PC-9 (cell line): ENCODE data around the gene NAPB. TPM values are rescaled to one million over a fixed set of nuclear protein-coding genes. Genes with fewer than 3 reads are reported as not detected.

Source experiments
- BruUV-seq: library from RNA; stranded (reverse); fragments of 400-500 nt; replicated peaks from 2 replicates; lab custom pipeline; 2021; lab: Mats Ljungman, UMichigan
- CTCF ChIA-PET: fragments of 300-600 bp; sonication (Branson Sonifier 250); formaldehyde crosslinking; loops from one replicate; lab custom pipeline; 2022; ENCODE audit warnings: antibody characterized with exemption; lab: Charles Lee
- POLR2A ChIA-PET: fragments of 300-600 bp; sonication (Branson Sonifier 250); formaldehyde crosslinking; loops from one replicate; lab custom pipeline; 2022; ENCODE audit warnings: antibody characterized with exemption; ENCODE audit not compliant: unreplicated experiment; lab: Charles Lee
- DNase-seq, 2 experiments: peaks; one replicate each; pipeline versions ENCODE4 v3.0.0 to v3.0.0-alpha.2; 2015 to 2022; ENCODE audit warnings: mixed read lengths in 1 of 2
- H2AFZ ChIP-seq: fragments of 200-600 bp; sonication (generic); 2 replicates; pipeline ENCODE4 v1.8.1; 2017; ENCODE audit warnings: antibody characterized with exemption
- H3F3A ChIP-seq: fragments of 200-600 bp; sonication (generic); 2 replicates; pipeline ENCODE4 v1.8.1; 2017; ENCODE audit warnings: antibody characterized with exemption, mild to moderate bottlenecking, low read depth; ENCODE audit not compliant: insufficient read depth
- H3K27ac ChIP-seq: fragments of 200-600 bp; sonication (generic); 2 replicates; pipeline ENCODE4 v1.6.1; 2016; ENCODE audit warnings: mixed run types
- H3K27me3 ChIP-seq: fragments of 200-600 bp; sonication (generic); 2 replicates; pipeline ENCODE4 v1.6.1; 2016; ENCODE audit warnings: low read depth, mixed run types; ENCODE audit not compliant: insufficient read depth
- H3K36me3 ChIP-seq: fragments of 200-600 bp; sonication (generic); 2 replicates; pipeline ENCODE4 v1.6.1; 2016; ENCODE audit warnings: low read depth, mixed run types
- H3K4me1 ChIP-seq: fragments of 200-600 bp; sonication (generic); replicated peaks from 2 replicates; pipeline ENCODE4 v1.6.1; 2016; ENCODE audit warnings: mixed run types; ENCODE audit not compliant: insufficient read depth
- H3K4me2 ChIP-seq: fragments of 200-600 bp; sonication (generic); 2 replicates; pipeline ENCODE4 v1.6.1; 2017; ENCODE audit warnings: mixed run types
- H3K4me3 ChIP-seq: fragments of 200-600 bp; sonication (generic); 2 replicates; pipeline ENCODE4 v1.6.1; 2016; ENCODE audit warnings: mixed run types
- H3K79me2 ChIP-seq: fragments of 200-600 bp; sonication (generic); 2 replicates; pipeline ENCODE4 v1.6.1; 2017; ENCODE audit warnings: low read depth, mixed run types
- H3K9me2 ChIP-seq: fragments of 200-600 bp; sonication (generic); 2 replicates; pipeline ENCODE4 v1.8.1; 2017; ENCODE audit warnings: mild to moderate bottlenecking; ENCODE audit not compliant: insufficient read depth
- H3K9me3 ChIP-seq: fragments of 200-600 bp; sonication (generic); 2 replicates; pipeline ENCODE4 v1.8.1; 2016; ENCODE audit warnings: low read depth; ENCODE audit not compliant: insufficient read depth
- H4K20me1 ChIP-seq: fragments of 200-600 bp; sonication (generic); 2 replicates; pipeline ENCODE4 v1.8.1; 2017; ENCODE audit not compliant: insufficient read depth
- CTCF ChIP-seq: fragments of 200-600 bp; sonication (generic); conservative IDR thresholded peaks from 2 replicates; pipeline ENCODE4 v1.6.1; 2017; ENCODE audit warnings: mixed run types, antibody characterized with exemption, mild to moderate bottlenecking, moderate library complexity
- EZH2 ChIP-seq: fragments of 200-600 bp; sonication (generic); IDR thresholded peaks from 2 replicates; pipeline ENCODE4 v1.8.0; 2017; ENCODE audit warnings: antibody characterized with exemption, low read depth
- intact Hi-C: fragments of 100-400 bp; cut with micrococcal nuclease; formaldehyde crosslinking; loops from one replicate; pipeline ENCODE4 v1.10.0; 2022; ENCODE audit not compliant: unreplicated experiment
- total RNA-seq: library from RNA; stranded (reverse); gene quantifications from 2 replicates; pipeline ENCODE4 v1.2.3, GENCODE V29; 2021

NAPB gene
- total RNA-seq, 1 experiment from 2014 or later = 16.5 TPM

- BruUV-seq = no TSS peak
- POLR2A ChIA-PET = no interaction called here
- H3K9me2 ChIP-seq = no peaks in the 10 kb centered on the region
Measured at GRCh38 chr20:23406880-23407279, 14.4 kb downstream of the NAPB start.

GRCh38 chr20:23404196-23404595, 17.1 kb downstream of the NAPB start:
- Histone ChIP-seq H3F3A (no peaks in the 10 kb centered on the region), H3K4me2 (no peak overlapping the region)
- no TSS peak for BruUV-seq

More at GRCh38 chr20:23406880-23407279, 14.4 kb downstream of the NAPB start:
- Histone ChIP-seq H3K27ac (no peak overlapping the region), H3K4me1 (no peaks in the 10 kb centered on the region), H3K4me3 (no peak overlapping the region), H3F3A (no peaks in the 10 kb centered on the region), H3K27me3 (no peaks in the 10 kb centered on the region), H2AFZ (no peak overlapping the region), H3K9me3 (no peaks in the 10 kb centered on the region), H3K79me2 (peaks cover 66% of the 10 kb centered on the region), H3K4me2 (no peak overlapping the region), H3K36me3 (peaks cover under 1% of the 10 kb centered on the region; the same call in 1 of the 2 replicates), H4K20me1 (peaks cover 11% of the 10 kb centered on the region)
- DNase-seq = no peak
- CTCF ChIA-PET = no interaction called here
- TF ChIP-seq EZH2 = no peak
- intact Hi-C loops = no loop called here

GRCh38 chr20:23403751-23404150, 17.5 kb downstream of the NAPB start:
- no peak overlapping the region for H3K4me2 ChIP-seq

More at GRCh38 chr20:23404196-23404595, 17.1 kb downstream of the NAPB start:
- Histone ChIP-seq H3K9me2 (no peaks in the 10 kb centered on the region), H3K27ac (no peak overlapping the region), H3K4me3 (no peak overlapping the region), H3K79me2 (peaks cover 41% of the 10 kb centered on the region), H3K36me3 (no peaks in the 10 kb centered on the region), H4K20me1 (no peaks in the 10 kb centered on the region; the same call in none of the 2 replicates), H2AFZ (no peak overlapping the region), H3K4me1 (no peaks in the 10 kb centered on the region), H3K27me3 (no peaks in the 10 kb centered on the region), H3K9me3 (no peaks in the 10 kb centered on the region)
- intact Hi-C loops = no loop called here
- no peak for TF ChIP-seq EZH2
- TF ChIP-seq CTCF = no peak
- ChIA-PET POLR2A (no interaction called here), CTCF (no interaction called here)
- DNase-seq = no peak

More at GRCh38 chr20:23403751-23404150, 17.5 kb downstream of the NAPB start:
- Histone ChIP-seq H3K36me3 (no peaks in the 10 kb centered on the region), H3K27ac (no peak overlapping the region), H3K9me3 (no peaks in the 10 kb centered on the region), H2AFZ (no peak overlapping the region), H3K79me2 (peaks cover 36% of the 10 kb centered on the region), H3K9me2 (no peaks in the 10 kb centered on the region), H3K27me3 (no peaks in the 10 kb centered on the region), H4K20me1 (no peaks in the 10 kb centered on the region; the same call in none of the 2 replicates), H3F3A (no peaks in the 10 kb centered on the region), H3K4me3 (no peak overlapping the region), H3K4me1 (no peaks in the 10 kb centered on the region)
- POLR2A ChIA-PET = no interaction called here
- CTCF ChIA-PET = no interaction called here
- intact Hi-C loops = no loop called here
- BruUV-seq = no TSS peak
- DNase-seq = no peak
- TF ChIP-seq CTCF (no peak), EZH2 (no peak)
